HG02798 (cell line): ENCODE results near the gene CALCOCO1.

Source experiments
- ATAC-seq: cut with Tn5 transposase; IDR thresholded peaks from one replicate; pipeline ENCODE4 v1.9.1; 2021; ENCODE audit warnings: mild to moderate bottlenecking; ENCODE audit not compliant: unreplicated experiment, poor library complexity

CALCOCO1 gene

GRCh38 chr12:53752621-53753020, 25.4 kb upstream of the CALCOCO1 start:
- ATAC-seq = no peak

GRCh38 chr12:53752192-53752601, 24.9 kb upstream of the CALCOCO1 start:
- no peak for ATAC-seq

- ATAC-seq = no peak
Measured at GRCh38 chr12:53751336-53752191, 24.3 kb upstream of the CALCOCO1 start, which contains the start of gene CISTR. CISTR (minus strand) TSS chr12:53751979.

GRCh38 chr12:53750812-53751335, 23.6 kb upstream of the CALCOCO1 start:
- no peak for ATAC-seq

GRCh38 chr12:53749986-53750811, 22.9 kb upstream of the CALCOCO1 start:
- no peak for ATAC-seq

GRCh38 chr12:53748072-53748840, 21.0 kb upstream of the CALCOCO1 start:
- no peak for ATAC-seq

- no peak for ATAC-seq
Measured at GRCh38 chr12:53747095-53747494, 19.8 kb upstream of the CALCOCO1 start.

GRCh38 chr12:53746592-53747092, 19.4 kb upstream of the CALCOCO1 start:
- ATAC-seq = peak; percentile 56

GRCh38 chr12:53744751-53745150, 17.5 kb upstream of the CALCOCO1 start:
- ATAC-seq = no peak

GRCh38 chr12:53744130-53744441, 16.8 kb upstream of the CALCOCO1 start:
- ATAC-seq = no peak

- ATAC-seq = no peak
Measured at GRCh38 chr12:53743266-53744129, 16.2 kb upstream of the CALCOCO1 start.

- ATAC-seq = no peak
Measured at GRCh38 chr12:53740130-53740491, 12.9 kb upstream of the CALCOCO1 start.

- no peak for ATAC-seq
Measured at GRCh38 chr12:53739214-53740129, 12.2 kb upstream of the CALCOCO1 start.

- ATAC-seq = no peak
Measured at GRCh38 chr12:53738406-53739213, 11.4 kb upstream of the CALCOCO1 start.

- no peak for ATAC-seq
Measured at GRCh38 chr12:53737951-53738405, 10.7 kb upstream of the CALCOCO1 start.

- ATAC-seq = no peak
Measured at GRCh38 chr12:53737093-53737808, 10.0 kb upstream of the CALCOCO1 start.

- ATAC-seq = no peak
Measured at GRCh38 chr12:53736592-53736991, 9.3 kb upstream of the CALCOCO1 start.
